ENCODE results near the gene PRPF31. TPM values are rescaled to one million over a fixed set of nuclear protein-coding genes. Genes with fewer than 3 reads are reported as not detected.
A peak's percentile ranks its signal among the peaks of the same experiment; 100 is the strongest.

The PRPF31 gene, protein sequence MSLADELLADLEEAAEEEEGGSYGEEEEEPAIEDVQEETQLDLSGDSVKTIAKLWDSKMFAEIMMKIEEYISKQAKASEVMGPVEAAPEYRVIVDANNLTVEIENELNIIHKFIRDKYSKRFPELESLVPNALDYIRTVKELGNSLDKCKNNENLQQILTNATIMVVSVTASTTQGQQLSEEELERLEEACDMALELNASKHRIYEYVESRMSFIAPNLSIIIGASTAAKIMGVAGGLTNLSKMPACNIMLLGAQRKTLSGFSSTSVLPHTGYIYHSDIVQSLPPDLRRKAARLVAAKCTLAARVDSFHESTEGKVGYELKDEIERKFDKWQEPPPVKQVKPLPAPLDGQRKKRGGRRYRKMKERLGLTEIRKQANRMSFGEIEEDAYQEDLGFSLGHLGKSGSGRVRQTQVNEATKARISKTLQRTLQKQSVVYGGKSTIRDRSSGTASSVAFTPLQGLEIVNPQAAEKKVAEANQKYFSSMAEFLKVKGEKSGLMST
- total RNA-seq (2022) = 106 TPM in 2 replicates
- Bru-seq, nascent RNA = percentile 62 among the genes with signal in this experiment
- percentile 87 among the genes with signal in this experiment for BruChase-seq, experiment 1, labeled RNA remaining after a 6-hour chase
- BruChase-seq, experiment 2, labeled RNA remaining after a 2-hour chase = percentile 77 among the genes with signal in this experiment
- long read RNA-seq, transcript PRPF31-201 (14 exons, 2,126 nt) = major isoform, 178 of 267 reads
- long read RNA-seq, partial matches to known transcripts = 43 of 267 reads
- long read RNA-seq, other reads (novel, unspliced or antisense) = 42 of 267 reads

DNA sequence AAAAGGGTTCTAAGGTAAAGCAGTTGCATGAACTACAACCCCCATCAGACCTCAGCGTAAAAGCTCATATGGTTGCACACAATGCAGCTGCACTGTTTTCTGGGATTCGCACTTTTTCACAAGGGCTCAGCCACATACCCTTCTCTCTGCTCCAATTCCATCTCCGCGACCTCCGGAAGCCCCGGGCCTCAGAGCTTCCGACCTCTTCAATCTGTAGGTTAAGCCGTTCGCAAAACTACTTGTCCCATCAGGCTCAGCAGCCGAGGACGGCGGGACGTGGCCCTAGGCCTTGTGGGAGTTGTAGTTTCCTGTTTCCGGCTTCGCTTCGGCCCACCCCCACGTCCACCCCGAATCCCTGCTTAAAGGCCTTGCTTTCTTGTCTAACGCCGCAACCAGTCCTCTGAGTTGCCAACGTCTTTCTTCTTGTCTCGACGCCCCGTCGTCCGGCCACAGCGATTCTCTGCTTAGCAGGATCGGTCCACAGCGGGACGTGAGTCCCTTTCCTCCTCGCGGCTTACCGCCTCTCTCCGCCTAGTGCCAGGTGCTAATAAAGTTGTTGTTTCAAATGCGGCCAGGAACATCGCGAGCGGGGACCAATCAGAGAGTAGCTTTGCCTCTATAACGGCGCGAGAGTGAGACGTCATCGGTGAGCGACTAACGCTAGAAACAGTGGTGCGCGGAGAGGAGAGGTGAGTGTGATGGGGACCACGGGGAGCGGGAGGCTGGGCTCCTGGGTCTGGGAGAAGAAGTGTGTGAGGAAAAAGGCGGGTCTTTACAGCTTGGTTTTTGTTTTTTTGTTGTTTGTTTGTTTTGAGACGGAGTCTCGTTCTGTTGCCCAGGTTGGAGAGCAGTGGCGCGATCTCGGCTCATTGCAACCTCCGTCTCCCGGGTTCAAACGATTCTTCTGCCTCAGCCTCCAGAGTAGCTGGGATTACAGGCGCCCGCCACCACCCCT is at the start of gene PRPF31, which contains the start of gene TFPT:
Gene PRPF31, plus strand, starts transcription at position 646 of the 955 bp plus-strand sequence. CDS start 2,525 bp downstream, outside the sequence.
Gene TFPT, minus strand, starts transcription at position 549 of the 955 bp plus-strand sequence. Its CDS starts 388 bp downstream, at position 161.
- peak; percentile 96 for DNase-seq
- intact Hi-C loops (cut with micrococcal nuclease; ENCODE audit: unreplicated experiment) = loop anchor here (10.0 kb wide), 1 partner anchor 131 kb away; no protein-coding TSS in a partner anchor

DNA sequence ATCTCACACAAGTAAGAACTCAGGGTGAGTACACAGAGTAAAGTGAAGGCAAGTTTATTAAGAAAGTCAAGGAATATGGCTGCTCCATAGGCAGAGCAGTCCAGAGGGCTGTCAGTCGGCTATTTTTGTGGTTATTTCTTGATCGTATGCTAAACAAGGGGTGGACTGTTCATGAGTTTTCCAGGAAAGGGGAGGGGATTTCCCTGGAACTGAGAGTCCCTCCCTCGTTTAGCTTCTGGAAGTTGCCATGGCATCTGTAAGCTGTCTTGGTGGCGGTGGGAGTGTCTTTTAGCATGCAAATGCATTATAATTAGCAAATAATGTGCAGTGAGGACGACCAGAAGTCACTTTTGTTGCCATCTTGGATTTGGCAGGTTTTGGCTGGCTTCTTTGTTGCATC is 46.1 kb upstream of the PRPF31 start:
- TF ChIP-seq, protein P1, sequence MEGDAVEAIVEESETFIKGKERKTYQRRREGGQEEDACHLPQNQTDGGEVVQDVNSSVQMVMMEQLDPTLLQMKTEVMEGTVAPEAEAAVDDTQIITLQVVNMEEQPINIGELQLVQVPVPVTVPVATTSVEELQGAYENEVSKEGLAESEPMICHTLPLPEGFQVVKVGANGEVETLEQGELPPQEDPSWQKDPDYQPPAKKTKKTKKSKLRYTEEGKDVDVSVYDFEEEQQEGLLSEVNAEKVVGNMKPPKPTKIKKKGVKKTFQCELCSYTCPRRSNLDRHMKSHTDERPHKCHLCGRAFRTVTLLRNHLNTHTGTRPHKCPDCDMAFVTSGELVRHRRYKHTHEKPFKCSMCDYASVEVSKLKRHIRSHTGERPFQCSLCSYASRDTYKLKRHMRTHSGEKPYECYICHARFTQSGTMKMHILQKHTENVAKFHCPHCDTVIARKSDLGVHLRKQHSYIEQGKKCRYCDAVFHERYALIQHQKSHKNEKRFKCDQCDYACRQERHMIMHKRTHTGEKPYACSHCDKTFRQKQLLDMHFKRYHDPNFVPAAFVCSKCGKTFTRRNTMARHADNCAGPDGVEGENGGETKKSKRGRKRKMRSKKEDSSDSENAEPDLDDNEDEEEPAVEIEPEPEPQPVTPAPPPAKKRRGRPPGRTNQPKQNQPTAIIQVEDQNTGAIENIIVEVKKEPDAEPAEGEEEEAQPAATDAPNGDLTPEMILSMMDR (IDR thresholded peaks at IDR 0.05; ENCODE audit: unreplicated experiment) = no peak
- Mint-ChIP-seq H3K4me1 (ENCODE audit: low read depth, unreplicated experiment) (no peaks in the 10 kb centered on the region), H3K27me3 (ENCODE audit: unreplicated experiment) (peaks cover 15% of the 10 kb centered on the region), H3K27ac (ENCODE audit: unreplicated experiment) (no peak overlapping the region), H3K9me3 (ENCODE audit: low read depth, unreplicated experiment) (peaks cover 4% of the 10 kb centered on the region), H3K4me3 (ENCODE audit: low read depth, unreplicated experiment) (no peak overlapping the region), H3K36me3 (ENCODE audit: insufficient read depth, unreplicated experiment) (peaks cover 5% of the 10 kb centered on the region)
- CTCF ChIA-PET = no interaction called here
- intact Hi-C loops (cut with micrococcal nuclease; ENCODE audit: unreplicated experiment) = no loop called here
- no peak for DNase-seq
- BruUV-seq (replicated peaks) = no TSS peak

More for the DNA sequence above, at the start of gene PRPF31, which contains the start of gene TFPT:
- Mint-ChIP-seq H3K36me3 (ENCODE audit: insufficient read depth, unreplicated experiment) (peaks cover 78% of the 10 kb centered on the region), H3K27ac (ENCODE audit: unreplicated experiment) (peak within 1 kb of the TSS; percentile 93), H3K4me3 (ENCODE audit: low read depth, unreplicated experiment) (peak within 1 kb of the TSS; percentile 82), H3K27me3 (ENCODE audit: unreplicated experiment) (no peaks in the 10 kb centered on the region), H3K4me1 (ENCODE audit: low read depth, unreplicated experiment) (peaks cover 27% of the 10 kb centered on the region), H3K9me3 (ENCODE audit: low read depth, unreplicated experiment) (no peaks in the 10 kb centered on the region)
- CTCF ChIA-PET = interaction anchor here (0.6 to 2.3 kb wide), 3 partner anchors 22 to 317 kb away, joined by 3 to 10 read pairs (median 4); partner anchors contain the start of gene CNOT3
- TSS peak; percentile 72 for BruUV-seq (replicated peaks)
- TF ChIP-seq, protein P1 (IDR thresholded peaks at IDR 0.05; ENCODE audit: unreplicated experiment) = no peak

DNA sequence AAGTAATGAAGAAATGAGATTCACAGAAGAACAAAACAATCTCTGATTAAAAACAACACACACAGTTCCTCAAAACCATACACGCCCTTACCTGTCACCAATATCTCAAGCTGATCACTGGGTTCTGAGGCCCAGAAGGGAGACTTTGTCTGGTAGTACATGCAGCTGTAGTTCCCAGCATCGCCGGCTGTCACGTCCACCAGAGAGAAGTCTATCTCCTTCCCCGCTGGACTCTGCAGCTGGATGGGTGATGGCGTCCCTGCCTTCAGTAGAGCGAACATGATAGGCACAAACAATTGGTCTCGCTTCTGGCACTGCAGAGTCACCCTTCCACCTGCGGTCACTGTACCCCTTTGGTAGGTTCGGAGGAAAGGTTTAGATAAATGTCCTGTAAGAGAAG is 41.7 kb upstream of the PRPF31 start:
- intact Hi-C loops (cut with micrococcal nuclease; ENCODE audit: unreplicated experiment) = no loop called here
- H3K9me3 Mint-ChIP-seq (ENCODE audit: low read depth, unreplicated experiment) = peaks cover 4% of the 10 kb centered on the region
- no peaks in the 10 kb centered on the region for H3K27me3 Mint-ChIP-seq (ENCODE audit: unreplicated experiment)
- H3K36me3 Mint-ChIP-seq (ENCODE audit: insufficient read depth, unreplicated experiment) = peaks cover 5% of the 10 kb centered on the region
- no peak overlapping the region for H3K4me3 Mint-ChIP-seq (ENCODE audit: low read depth, unreplicated experiment)
- no TSS peak for BruUV-seq (replicated peaks)
- H3K4me1 Mint-ChIP-seq (ENCODE audit: low read depth, unreplicated experiment) = no peaks in the 10 kb centered on the region
- DNase-seq = no peak
- TF ChIP-seq, protein P1 (IDR thresholded peaks at IDR 0.05; ENCODE audit: unreplicated experiment) = no peak
- CTCF ChIA-PET = no interaction called here
- no peak overlapping the region for H3K27ac Mint-ChIP-seq (ENCODE audit: unreplicated experiment)

Data from Calu3 (cell line).